Measurements from ENCODE around the gene GPALPP1. TPM values are rescaled to one million over a fixed set of nuclear protein-coding genes. Genes with fewer than 3 reads are reported as not detected.

Gene GPALPP1
- total RNA-seq, 1 donor from 2014 or later, result 29.3 TPM

GRCh38 chr13:45034342-45034741 lies 45.0 kb downstream of the GPALPP1 start:
- TF ChIP-seq CTCF (conservative IDR thresholded peaks at IDR 0.05), result no peak
- no peak overlapping the region for H3K4me3 Mint-ChIP-seq
- H3K27me3 Mint-ChIP-seq, result no peaks in the 10 kb centered on the region
- H3K27ac Mint-ChIP-seq, result no peak overlapping the region
- no peak for DNase-seq (ENCODE audit: extremely low spot score, unreplicated experiment)
- no peaks in the 10 kb centered on the region for H3K4me1 Mint-ChIP-seq (ENCODE audit: unreplicated experiment)
- H3K36me3 Mint-ChIP-seq, result peaks cover 10% of the 10 kb centered on the region
- no peaks in the 10 kb centered on the region for H3K9me3 Mint-ChIP-seq

DNA sequence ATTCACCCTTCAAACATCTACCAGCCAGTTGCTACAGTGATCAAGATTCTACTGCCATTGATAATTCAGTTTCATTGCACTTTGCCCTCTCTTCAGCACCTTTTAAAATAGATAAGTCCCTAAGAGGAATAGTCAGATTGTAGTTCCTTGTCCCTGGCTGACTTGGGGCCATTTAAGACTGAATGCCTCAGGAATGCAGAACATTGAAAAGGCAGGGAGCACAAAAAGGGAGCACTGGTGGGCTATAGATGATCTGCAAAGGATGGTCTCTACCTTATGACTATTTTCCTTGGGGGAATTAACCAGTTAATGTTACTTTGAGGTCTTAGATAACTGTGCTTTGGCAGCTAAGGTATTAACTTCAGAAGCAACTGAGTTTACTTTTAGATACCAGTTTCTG lies 46.9 kb downstream of the GPALPP1 start:
- H3K9me3 Mint-ChIP-seq, result no peaks in the 10 kb centered on the region
- H3K27ac Mint-ChIP-seq, result no peak overlapping the region
- no peak for TF ChIP-seq CTCF (conservative IDR thresholded peaks at IDR 0.05)
- no peaks in the 10 kb centered on the region for H3K4me1 Mint-ChIP-seq (ENCODE audit: unreplicated experiment)
- no peak overlapping the region for H3K4me3 Mint-ChIP-seq
- H3K27me3 Mint-ChIP-seq, result no peaks in the 10 kb centered on the region
- H3K36me3 Mint-ChIP-seq, result peaks cover 10% of the 10 kb centered on the region
- no peak for DNase-seq (ENCODE audit: extremely low spot score, unreplicated experiment)

DNA sequence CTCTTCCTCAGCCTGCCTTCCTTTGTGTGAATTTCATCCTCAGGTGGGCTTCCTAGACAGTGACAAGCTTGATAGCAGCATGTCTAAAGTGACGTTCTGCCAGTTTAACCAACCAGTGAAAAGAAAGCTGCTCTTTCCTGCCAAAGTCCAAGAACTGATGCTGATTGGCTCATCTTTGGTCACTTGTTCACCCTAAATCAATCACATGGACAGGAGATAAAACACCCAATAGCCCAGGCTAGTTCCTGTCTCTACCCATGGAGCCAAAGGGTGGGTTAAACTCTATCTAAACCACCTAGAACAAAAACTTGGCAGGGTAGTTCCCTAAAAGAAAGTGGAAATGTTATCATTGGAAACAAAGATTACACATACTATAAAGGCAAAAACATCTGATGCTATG lies 50.8 kb downstream of the GPALPP1 start:
- no peak for DNase-seq (ENCODE audit: extremely low spot score, unreplicated experiment)
- no peak overlapping the region for H3K4me3 Mint-ChIP-seq
- peaks cover 5% of the 10 kb centered on the region for H3K27me3 Mint-ChIP-seq
- no peak for TF ChIP-seq CTCF (conservative IDR thresholded peaks at IDR 0.05)
- no peaks in the 10 kb centered on the region for H3K9me3 Mint-ChIP-seq
- H3K4me1 Mint-ChIP-seq (ENCODE audit: unreplicated experiment), result peaks cover 6% of the 10 kb centered on the region
- H3K27ac Mint-ChIP-seq, result no peak overlapping the region
- no peaks in the 10 kb centered on the region for H3K36me3 Mint-ChIP-seq

- Mint-ChIP-seq H3K36me3 (no peaks in the 10 kb centered on the region), H3K4me1 (ENCODE audit: unreplicated experiment) (peaks cover 6% of the 10 kb centered on the region), H3K9me3 (no peaks in the 10 kb centered on the region), H3K27ac (no peak overlapping the region), H3K27me3 (peaks cover 5% of the 10 kb centered on the region), H3K4me3 (no peak overlapping the region)
- no peak for DNase-seq (ENCODE audit: extremely low spot score, unreplicated experiment)
- no peak for TF ChIP-seq CTCF (conservative IDR thresholded peaks at IDR 0.05)
Measured at GRCh38 chr13:45040622-45041021, 51.3 kb downstream of the GPALPP1 start.

- Mint-ChIP-seq H3K27me3 (peaks cover 10% of the 10 kb centered on the region), H3K4me1 (ENCODE audit: unreplicated experiment) (peaks cover 12% of the 10 kb centered on the region), H3K36me3 (no peaks in the 10 kb centered on the region), H3K4me3 (no peak overlapping the region), H3K9me3 (no peaks in the 10 kb centered on the region), H3K27ac (no peak overlapping the region)
- DNase-seq (ENCODE audit: extremely low spot score, unreplicated experiment), result no peak
- TF ChIP-seq CTCF (conservative IDR thresholded peaks at IDR 0.05), result no peak
Measured at GRCh38 chr13:45042539-45042938, 53.2 kb downstream of the GPALPP1 start.

DNA sequence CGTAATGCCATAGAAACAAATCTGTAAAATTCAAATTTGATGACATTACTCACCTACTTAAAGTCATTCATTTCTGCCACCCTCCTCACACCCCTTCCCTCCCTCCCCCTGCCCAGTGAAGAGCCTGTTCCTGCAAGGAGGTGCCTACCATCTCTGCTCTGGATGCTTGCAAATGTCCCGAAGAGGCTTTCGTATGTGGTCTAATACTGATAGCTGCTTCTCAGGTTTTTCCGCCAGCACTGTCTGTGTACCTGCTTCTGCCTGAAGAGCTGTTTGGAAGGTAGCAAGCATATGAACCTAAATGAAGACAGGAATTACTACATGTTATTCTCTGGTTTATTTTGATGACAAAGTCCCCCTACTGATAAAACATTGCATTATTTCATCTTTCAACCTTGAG lies 57.1 kb downstream of the GPALPP1 start:
- no peak for TF ChIP-seq CTCF (conservative IDR thresholded peaks at IDR 0.05)
- H3K27me3 Mint-ChIP-seq, result peaks cover 26% of the 10 kb centered on the region
- H3K36me3 Mint-ChIP-seq, result no peaks in the 10 kb centered on the region
- no peak for DNase-seq (ENCODE audit: extremely low spot score, unreplicated experiment)
- H3K4me1 Mint-ChIP-seq (ENCODE audit: unreplicated experiment), result peaks cover 13% of the 10 kb centered on the region
- H3K9me3 Mint-ChIP-seq, result no peaks in the 10 kb centered on the region
- H3K27ac Mint-ChIP-seq, result no peak overlapping the region
- H3K4me3 Mint-ChIP-seq, result peak overlapping the region; percentile 90
